Stimulated activated CD8-positive, alpha-beta memory T cell treated with anti-CD3 and anti-CD28 coated beads, Interleukin-7, amount 100 ng/mL, for 1 hour (primary cell): Measurements from ENCODE around the gene RFX2.
"Not testable (repeated sequence)": the region's sequence is repeated elsewhere in the genome, so short reads cannot be mapped to it uniquely, and the experiment has no call there.

Experiments used
- DNase-seq, 2 donors: peaks; one replicate each; pipeline ENCODE4 v3.0.0-alpha.2; 2020; ENCODE audit warnings: low read depth in 2 of 2

The RFX2 gene

DNA sequence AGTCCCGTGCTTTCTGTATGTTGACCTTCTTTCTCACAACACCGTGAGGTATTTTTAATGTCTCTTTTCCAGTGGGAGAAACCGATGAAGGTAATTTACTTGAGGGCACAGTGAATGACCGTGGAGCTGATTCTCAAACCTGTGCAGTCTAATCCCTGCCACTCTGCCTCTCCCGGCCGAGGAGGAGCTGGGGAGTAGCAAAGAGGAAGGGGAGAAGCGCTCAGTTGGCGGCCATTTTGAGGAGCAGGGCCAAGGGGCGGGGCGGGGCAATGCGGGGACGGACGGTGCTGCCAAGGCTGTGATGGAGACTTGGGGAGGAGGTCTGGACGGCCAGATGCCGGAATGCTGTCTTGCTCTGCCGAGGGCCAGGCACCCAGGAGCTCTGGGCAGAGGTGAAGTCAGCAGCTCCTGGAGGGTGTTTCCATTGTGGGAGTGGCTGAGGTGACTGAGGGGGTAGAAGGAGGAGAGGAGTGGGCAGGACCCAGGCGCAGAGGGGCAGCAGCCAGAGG lies 120.0 kb downstream of the RFX2 start:
- DNase-seq: no peak

DNA sequence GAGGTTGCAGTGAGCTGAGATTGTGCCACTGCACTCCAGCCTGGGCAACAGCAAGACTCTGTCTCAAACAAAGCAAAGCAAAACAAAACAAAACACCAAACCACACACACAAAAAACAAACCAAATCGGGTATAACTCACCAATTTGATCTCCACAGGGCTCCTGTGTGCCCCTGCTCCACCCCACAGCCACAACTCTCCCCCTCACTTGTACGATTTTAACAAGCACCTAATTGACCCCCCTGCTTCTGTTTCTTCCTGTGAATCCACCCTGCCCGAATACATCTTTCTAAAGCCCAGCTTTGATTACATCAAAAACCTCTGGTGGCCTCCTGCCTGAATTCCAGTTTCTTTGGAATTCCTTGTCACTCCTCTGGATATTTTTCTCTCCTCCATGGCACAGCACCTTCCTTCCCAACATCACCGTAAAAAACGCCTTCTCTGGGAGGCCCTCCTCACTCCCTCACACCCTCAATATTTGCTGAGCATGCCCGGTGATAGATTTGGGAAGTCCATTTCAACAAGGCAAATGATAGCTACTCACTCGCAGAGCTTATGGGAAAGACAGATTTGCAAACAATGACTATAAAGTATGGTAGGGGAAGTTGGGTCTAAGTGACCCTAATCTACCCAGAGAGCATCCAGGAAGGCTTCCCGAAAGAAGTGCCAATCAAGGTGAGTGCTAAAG lies 120.8 kb downstream of the RFX2 start:
- DNase-seq: no peak

DNA sequence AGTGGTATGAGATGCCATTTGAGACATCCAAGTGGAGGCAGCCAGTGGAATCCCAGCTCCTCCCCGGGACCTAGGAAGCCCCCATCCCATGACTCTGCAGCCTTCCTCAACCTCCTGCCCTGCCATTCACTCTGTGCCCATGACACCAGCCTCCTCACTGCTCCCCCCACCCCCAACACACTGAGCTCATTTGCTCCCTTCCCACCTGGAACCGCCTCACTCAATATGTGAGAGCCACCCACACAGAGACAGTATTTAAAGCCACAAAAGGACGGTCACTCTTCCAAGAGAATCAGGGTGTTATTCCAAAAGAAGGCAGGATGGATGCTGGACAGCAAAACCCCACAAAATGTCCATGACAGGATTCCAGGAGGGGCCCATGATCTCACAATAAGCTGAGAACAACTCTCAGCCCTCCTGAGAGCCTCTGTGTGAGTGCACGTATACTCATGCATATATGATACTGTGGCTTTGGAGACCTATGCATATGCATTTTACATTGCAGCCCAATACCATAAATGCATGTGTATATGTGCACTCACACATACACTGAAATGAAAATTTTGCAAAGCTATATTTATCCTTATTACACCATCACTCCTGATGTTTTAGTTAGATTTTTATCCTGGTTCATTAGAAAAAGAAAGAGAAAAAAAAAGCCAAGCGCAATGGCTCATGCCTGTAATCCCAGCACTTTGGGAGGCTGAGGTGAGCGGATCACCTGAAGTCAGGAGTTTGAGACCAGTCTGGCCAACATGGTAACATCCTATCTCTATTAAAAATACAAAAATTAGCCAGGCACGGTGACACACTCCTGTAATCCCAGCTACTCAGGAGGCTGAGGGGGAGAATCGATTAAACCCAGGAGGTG lies 121.5 kb downstream of the RFX2 start:
- no peak for DNase-seq

DNA sequence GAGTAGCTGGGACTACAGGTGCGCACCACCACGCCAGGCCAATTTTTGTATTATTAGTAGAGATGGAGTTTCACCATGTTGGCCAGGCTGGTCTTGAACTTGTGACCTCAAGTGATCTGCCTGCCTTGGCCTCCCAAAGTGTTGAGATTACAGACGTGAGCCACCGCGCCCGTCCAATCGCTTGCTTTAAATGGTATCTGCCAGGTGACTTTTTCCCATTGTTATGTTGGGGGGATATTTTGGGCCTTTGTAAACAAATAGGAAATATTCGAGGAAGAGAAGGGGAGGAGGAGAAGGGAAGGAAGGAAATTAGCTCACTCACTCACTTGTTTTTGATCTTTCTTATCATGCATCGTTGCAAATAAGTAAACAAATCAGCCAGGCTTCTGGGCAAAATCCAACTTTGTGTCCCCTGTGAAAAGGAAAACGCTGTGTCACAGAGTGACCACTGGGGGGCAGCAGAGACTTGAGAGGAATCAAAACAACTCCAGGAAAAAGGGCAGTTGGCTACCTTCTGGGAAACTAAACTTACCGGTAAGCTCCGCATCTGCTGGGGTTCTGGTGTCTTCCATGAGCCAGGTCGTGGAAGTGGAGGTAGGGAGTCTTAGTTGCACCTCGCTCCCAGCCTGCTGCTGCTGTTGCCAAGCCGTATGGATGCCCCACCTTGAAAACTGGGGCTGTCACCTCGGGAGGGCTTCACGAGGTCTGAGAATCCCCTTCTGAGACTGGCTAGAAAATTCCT lies 123.1 kb downstream of the RFX2 start:
- DNase-seq: peak; percentile 43 to 65

DNA sequence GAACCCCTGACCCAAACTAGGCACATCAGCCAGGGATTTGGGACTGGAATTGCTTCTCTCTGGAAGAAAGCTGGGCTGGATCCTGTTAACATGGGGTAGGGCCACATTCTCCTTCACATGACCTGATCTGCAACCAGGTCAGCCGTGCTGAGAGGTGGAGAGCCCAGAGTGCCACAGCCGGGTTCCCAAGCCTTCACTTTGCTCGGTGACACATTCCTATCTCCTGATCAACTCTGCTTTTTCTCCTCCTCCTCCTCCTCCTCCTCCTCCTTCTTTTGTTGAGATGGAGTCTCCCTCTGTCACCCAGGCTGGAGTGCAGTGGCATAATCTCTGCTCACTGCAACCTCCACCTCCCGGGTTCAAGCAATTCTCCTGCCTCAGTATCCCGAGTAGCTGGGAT lies 124.5 kb downstream of the RFX2 start:
- DNase-seq: not testable (repeated sequence)

DNA sequence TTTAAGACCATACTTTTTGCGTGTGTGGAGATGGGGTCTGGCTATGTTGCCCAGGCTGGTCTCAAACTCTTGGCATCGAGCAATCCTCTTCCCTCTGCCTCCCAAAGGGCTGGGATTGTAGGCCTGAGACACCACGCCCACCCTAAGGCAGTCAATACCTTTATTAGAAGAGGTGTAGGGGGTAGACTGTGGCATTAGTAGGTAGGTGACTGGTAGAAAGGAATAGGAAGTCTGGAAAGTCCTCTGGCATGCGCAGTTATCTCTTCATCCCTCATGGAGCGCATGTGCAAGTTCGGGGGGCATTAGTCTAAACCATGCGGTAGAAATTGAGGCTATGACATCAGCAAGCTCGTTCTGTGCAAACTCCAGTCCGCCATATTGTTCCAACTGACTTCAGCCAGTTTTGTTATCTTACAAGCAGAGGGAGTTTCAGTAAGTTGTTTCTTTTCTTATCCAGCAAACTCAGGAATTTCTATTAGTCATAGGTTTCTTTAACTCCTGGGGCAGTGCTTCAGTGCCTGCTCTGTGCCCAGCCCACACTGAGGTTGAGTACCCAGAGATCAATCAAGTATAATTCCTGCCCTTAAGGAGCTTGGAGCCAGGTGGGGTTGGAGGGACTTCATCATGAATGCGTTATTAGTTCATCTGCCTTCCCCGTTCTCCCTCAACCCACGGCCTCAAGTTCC lies 125.1 kb downstream of the RFX2 start:
- no peak for DNase-seq

DNA sequence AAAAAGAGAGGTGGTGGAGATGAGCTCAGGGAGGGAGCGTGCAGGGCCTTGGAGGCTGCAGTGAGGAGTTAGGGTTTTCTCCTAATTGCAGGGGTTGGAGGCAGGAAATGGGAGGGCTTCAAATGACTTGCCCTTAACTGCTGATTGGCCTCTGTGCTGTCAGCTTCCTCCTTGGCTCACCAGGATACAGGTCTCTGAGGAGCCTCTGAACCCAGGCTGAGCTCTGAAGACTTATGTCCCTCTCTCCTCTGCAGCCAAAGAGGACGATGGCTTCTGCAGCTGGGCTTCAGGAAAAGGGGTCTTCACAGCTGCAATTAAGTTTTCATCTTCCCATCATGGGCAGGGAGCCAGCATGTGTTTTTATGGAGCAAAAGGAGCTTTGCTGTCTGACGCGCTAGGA lies 125.7 kb downstream of the RFX2 start:
- DNase-seq: no peak

DNA sequence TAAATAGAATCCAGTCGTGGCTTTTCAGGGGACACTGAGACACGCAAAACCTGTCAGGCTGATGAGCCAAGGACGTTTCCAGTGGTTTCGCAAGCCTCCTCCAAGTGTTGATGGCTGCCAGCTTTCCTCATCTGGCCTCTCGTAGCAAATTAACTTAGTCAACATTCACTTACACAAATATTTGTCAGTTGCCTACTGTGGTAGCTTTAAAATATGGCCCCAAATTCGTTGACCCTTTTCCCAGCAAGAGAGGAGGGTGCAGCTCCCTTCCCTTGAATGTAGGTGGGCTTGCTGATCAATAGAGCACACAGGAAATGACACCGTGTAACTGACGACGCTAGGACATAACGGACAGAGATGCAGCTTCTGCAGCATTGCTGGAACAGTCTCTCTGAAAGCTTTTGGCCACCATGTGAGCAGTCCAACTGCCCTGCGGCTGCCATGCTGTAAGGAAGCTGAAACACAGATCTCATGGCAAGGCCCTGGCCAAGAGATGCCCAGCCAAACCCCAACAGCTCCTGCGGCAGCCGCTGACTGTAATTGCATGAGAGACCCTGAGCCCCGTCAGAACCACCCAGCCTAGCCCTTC lies 126.8 kb downstream of the RFX2 start:
- DNase-seq: no peak

DNA sequence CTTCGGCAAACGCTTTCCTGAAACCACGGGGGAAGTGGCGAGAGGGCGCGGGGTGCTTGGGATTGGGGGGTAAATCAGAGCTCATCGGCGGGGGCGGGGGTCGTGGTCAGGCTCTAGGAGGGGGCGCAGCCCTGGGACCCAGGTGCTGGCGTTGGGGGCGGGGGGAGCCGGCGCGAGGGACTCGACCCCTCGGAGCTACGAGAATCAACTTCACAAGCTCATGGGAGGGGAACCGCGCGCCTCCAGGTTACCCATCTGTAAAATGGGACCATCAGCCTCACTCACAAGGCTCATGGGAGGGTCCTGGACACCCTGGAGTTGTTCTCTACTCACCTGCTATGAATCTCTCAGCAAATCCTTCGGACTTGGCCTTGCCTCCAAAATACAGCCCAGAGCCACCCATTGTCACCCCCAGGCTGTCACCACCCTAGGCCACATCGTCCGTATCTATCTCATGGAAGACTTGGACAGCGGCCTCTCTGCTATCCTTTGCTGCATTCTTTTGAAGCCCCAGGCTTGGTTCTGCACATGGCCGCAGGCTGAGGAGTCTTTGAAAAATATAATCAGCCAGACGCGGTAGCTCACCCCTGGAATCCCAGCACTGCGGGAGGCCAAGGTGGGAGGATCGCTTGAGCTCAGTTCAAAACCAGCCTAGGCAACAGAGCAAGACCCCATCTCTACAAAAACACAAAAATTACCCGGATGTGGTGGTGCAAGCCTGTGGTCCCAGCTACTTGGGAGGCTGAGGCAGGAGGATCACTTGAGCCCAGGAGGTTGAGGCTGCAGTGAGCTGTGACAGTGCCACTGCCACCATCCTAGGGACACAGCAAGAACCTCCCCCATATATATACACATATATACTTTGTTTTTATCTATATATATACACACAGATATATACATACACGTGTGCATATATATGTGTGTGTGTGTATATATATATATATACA lies 131.4 kb downstream of the RFX2 start:
- DNase-seq: no peak

DNA sequence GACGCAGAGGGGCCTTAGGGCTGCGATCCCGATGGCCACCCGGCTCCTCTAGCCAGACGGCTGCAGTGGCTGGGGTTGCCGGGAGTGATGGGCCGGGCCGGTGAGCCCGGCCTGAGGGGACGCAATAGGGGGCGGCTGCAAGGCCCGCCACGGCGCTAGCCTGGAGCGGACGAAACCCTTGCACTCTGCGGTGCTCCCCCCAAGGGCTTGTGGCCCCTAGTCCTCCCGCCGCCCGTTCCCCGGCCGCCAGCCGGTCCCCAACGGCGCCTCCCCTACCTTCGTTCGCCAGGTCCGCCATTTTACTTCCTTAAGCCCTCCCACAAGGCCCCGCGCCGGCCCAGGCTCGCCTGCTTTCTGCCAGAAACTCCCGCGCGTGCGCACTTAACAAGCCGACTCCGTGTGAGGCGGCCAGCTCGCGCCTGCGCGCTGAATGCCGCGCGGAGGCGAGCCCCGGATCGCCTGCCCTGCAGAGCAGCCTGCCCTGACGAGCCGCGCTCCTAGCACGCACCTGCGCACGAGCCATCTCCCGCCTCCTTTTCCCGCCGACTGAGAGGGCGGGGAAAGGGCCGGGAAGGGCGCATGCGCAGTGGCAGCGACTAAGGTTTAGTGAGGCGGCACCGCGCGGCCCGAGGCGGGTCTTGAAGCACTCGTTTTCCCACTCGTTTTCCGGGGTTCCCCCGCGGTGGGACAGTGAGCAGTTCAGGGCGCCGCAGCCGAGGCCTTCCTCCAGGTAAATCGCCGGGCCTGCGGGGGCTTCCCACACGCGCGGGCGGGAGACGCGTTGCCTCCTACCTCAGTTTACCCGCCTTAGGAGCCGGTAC lies 132.3 kb downstream of the RFX2 start, which contains the start of gene RANBP3:
Gene RANBP3, minus strand, starts transcription at position 356 of the 821 bp plus-strand sequence. Its CDS starts 58 bp downstream, at position 298.
- DNase-seq: peak; percentile 90 to 92

DNA sequence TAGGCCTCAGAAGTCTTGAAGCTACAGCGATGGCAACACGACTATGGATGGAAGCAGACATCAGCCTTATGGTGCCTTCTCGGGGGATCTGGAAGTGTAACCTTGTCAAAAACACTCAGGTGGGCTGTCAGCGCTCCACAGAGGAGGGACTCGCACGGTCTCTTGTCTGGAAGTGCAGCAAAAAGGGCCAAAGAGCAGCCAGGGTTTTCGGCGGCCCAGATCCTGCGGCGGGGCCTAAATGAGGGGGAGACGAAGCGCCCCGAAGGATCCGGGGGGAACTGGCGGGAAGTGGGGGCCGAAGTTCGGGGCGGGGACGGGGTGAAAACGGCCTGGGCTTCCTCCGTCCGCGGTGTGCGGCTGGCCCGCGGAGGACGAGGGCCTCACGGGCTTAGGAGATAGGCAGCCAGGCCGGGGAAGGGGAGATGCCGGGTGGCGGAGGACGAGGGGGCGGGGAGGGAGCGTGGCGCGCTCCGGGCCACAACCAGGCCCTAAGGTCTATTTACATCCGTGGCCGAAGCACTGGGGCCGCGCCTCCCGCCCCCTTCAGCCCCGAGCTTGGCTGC lies 133.0 kb downstream of the RFX2 start:
- no peak for DNase-seq

DNA sequence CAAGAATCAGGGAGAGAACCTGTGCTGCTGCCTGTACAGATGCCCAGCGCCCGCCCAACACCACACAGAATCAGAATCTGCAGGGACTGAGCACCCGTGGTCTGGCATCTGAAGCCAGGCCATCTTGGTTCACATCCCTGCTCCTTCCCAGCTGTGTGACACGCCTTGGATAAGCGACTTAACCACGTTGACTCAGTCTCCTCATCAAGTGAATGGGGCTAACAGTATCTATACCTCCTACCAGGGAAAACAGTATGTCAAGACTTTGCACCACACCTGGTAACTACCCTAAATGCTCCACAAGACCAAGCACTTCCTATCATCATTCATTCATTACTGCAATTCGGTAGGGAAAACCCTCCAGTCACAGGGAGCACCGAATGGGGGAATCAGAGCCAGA lies 133.5 kb downstream of the RFX2 start:
- DNase-seq: no peak

DNA sequence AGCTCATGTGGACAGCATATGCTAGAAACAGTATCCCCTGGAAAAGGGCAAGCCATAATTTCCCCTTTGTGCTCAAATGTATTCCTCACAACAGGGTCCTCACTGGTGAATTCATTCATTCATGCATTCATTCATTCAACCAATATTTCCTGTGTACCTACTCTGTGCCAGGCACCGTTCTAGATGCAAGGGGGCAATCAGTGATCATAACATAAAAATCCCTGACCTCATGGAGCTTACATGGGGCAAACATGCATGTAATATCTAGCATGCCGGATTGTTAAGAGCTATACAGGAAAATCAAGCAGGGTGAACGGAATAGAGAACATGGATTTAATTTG lies 134.9 kb downstream of the RFX2 start:
- DNase-seq: no peak

DNA sequence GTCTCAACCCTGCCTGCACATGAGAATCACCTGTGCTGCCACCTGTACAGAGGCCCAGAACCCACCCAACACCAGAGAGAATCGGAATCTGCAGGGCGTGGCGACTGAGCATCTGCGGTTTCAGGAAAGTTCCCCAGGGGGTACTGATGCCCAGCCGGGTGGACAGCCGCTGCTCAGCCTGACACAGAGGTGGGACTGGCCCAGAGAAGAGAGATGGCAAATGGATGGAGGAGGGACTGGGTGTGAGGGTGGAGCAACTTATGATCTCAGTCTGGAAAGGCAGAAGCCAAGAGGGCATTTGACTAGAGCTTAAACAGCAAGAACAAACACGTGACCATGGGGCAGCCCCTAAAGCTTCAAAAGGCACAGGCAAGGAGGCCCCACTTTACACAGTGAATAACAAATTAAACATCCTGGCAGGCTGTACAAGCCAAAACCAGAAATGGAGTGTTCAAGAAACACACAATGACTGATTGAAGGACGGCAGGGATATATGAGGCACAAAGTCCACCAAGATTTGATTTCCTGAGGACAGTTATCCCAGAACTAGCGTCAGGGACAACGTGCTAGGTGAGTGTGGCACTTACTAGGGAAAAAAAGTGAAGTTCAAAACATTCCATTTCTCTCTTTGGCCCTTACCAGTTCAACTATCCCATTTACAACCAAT lies 135.4 kb downstream of the RFX2 start:
- DNase-seq: no peak

DNA sequence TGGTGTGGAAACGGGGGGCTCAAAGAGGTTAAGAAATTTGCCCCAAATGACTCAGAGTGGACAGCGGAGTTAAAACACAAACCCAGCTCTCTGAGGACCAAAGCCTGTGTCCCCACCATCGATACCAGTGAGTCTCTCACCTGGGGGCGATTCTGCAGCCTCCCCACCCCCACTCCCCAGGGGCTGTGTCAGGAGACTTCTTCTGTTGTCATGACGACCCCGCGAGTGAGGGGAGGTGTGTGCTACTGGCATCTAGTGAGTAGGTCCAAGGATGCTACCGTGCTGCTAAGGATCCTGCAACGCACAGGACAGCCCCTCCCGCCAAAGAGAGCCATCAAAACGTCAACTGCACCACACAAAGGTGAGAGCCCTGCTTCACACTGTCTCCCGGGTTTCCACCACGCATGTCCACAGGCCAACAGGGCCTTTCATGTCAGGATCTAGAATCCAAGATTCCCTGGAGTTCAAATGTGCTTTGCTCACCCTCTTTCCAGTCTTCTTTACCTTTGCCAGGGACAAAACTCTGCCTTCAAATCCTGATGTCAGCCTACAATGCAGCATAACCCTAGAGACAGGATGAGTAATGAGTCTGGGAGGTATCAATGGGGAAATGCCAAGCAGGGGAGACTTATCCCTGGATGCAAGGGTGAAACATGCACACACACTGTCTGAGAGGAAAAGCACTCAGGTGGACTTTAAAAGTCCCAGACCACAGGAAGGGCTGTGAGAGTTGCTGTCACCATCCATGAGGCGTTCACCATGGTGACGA lies 136.2 kb downstream of the RFX2 start:
- no peak for DNase-seq

DNA sequence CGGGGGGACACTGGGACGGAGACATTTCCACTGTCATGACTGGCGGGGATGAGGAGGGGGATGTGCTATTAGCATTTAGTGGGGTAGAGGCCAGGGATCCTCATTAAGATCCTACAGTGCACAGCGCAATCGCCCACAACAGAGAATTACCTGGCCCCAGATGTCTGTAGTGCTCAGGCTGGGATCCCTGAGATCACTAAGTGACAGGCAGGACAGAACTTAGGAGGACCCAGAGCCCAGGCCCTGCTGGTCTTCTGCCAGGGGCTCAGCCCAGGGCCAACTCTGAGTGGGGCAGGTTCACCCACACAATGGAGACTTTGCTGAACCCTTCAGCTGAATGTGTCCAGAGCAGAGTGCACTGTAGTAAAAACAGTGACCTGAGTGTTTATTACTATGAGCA lies 136.9 kb downstream of the RFX2 start:
- no peak for DNase-seq

DNA sequence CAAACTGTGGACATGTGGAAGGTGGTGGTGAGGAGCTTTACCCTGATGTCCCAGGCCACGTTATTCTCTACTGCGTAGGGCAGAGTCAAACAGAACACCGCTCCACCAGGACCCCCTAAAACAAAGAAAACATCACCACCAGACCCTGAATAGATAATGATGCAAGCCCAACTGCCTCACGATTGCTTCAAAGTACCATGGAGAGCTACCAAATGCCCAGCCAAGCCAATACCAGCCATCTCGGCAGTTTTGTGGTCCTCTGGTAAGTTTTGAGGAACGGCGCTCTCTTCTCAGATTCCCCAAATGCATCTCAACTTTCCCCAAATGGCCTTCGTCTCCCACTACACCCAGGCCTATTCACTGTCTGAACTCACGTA lies 138.0 kb downstream of the RFX2 start:
- no peak for DNase-seq
